ENCODE results near the gene OIP5.
"Not testable (repeated sequence)": the region's sequence is repeated elsewhere in the genome, so short reads cannot be mapped to it uniquely, and the experiment has no call there.

OIP5 gene

DNA sequence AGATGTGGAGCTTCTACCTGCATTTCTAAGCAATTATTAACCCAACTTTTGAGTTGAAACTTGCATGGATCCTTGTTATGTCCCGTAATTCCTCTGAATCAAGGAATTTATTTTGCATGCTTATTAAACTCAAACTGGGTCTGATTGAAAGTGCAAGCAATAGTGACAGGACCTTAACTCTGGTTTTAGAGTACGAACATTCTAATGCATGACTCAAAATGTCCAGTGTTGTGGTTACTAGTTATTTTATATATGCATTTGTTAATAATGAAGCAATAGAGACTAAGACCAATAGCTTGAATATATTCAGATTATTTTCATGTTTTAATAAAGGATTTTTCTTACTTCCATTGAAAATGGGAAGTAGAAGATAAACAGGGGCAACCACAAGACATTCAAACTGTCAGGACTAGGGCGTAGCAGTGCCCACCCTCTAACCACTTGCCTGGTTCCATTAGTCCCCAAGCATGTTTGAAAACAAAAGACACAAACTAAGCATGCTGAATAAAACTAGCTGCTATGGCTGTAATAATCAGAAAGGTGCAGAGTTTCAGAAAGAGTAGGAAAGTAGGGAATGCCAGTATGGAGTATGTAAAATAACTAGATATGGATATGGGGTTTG is 28.1 kb downstream of the OIP5 start:
- DNase-seq: no peak

DNA sequence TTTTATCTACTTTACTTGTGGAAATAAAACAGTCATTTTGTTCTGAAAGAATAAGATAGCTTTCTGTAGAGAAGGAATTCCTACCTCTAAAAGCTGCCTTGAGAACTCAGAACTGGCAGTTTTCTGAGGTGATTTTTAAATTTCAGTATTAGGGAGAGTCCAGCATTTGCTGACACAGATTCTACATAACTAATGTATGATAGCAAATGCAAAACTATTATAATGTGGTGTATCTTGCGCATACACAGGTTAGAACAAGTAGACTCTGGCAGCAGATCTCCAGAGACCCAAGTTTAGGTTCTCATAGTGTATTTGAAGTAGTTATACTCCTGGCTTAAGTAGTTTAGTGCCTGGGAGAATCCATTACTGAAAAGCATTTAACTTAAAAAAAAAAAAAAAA is 30.8 kb downstream of the OIP5 start:
- no peak for DNase-seq

DNA sequence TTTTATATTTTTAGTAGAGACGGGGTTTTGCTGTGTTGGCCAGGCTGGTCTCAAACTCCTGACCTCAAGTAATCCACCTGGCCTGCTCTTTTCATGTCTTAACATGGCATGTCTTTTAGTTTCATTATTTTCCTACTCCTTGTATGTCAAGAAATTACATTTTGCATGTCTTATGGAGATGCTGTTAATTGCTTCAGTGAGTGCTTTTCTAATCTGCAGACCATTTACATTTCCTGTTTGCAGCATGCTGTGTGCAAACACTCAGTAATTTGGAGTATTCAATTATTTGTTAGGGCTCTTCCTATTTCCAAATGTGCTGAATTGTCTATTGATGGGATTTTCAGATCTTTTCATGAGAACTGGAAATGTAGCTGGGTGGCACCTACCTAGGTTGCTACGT is 31.3 kb downstream of the OIP5 start:
- not testable (repeated sequence) for DNase-seq

DNA sequence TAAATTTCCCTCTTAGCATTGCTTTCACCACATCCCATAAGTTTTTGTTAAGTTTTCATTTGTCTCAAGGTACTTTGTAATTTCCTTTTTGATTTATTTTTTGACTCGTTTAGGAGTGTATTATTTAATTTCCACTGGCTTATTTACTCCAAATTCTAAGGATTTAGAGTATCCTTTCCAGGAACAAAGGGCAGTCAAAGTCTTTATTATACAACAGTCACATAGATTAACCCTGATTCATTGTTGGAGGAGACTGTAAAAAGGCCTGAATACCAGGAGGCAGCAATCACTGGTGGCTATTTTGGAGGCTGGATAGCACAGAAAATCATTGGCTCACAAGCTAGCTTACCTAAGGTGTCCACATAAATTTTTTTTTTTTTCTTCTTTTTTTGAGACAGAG is 39.9 kb downstream of the OIP5 start:
- DNase-seq: no peak

DNA sequence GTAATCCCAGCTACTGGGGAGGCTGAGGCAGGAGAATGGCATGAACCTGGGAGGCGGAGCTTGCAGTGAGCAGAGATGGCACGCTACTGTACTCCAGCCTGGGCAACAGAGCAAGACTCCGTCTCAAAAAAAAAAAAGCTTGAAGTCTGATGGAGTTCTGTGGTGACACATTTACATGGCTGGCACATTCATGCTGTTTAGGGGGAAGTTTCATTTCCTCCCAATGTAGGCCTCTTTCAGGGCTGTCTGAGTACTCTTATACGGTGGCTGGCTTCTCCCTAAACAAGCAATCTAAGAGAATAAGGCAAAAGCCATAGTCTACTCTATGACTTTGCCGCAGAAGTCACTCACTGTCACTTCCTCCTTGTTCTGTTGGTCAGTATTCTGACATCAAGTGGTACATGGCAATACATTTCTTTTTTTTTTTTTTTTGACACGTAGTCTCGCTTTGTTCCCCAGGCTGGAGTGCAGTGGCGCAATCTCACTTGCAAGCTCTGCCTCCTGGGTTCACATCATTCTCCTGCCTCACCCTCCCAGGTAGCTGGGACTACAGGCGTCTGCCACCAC is 41.2 kb downstream of the OIP5 start:
- DNase-seq: no peak

DNA sequence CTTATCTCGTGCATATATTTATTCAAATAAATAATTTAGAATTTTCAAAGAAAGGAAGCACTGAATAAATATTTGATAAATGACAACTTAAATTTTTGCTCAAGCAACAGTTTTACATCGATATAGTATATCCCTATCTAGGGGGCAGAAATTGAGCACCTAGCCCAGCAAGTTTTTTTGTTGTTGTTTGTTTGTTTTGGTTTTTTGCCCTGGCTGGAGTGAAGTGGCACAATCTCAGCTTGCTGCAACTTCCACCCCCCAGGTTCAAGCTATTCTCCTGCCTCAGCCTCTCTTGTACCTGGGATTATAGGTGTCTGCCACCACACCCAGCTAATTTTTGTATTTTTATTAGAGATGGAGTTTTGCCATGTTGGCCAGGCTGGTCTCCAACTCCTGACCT is 42.4 kb downstream of the OIP5 start:
- DNase-seq: no peak

DNA sequence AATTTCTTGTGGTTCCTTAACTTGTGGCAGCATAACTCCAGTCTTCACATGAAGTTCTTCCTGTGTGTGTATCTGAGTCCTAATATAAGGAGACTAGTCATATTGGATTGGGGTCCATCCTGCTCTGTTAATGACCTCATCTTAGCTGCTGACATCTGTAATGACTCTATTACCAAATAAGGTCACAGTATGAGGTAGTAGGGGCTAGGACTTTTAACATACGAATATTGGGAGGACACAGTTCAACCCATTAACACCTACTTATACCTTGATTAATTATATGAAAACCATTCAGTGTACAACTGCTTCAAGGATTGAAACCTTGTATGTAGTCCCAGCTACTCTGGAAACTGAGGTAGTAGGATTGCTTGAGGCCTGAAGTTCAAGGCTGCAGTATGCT is 43.9 kb downstream of the OIP5 start:
- DNase-seq: no peak

DNA sequence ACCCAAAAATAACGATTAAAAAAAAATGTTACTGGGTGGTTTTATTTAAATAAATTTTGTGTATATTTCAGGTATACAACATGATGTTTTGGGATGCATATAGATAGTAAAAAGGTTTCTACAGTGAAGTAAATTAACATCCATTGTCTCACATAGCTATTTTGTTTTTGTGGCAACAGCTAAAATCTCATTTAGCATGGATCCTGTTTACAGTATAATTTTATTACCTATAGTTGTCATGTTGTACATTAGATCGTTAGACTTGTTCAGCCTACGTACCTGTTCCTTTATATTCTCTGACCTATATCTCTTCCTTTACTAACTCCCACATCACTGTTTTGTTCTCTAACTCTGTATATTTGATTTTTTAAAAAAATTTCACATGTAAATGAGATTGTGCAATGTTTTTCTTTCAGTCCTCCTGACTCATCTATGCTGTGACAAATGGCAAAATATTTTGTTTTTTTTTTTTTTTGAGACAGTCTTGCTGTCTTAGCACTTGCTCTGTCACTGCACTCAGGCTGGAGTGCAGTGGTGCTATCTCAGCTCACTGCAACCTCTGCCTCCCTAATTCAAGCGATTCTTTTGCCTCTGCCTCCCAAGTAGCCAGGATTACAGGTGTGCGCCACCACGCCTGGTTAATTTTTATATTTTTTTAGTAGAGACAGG is 45.6 kb downstream of the OIP5 start:
- no peak for DNase-seq

DNA sequence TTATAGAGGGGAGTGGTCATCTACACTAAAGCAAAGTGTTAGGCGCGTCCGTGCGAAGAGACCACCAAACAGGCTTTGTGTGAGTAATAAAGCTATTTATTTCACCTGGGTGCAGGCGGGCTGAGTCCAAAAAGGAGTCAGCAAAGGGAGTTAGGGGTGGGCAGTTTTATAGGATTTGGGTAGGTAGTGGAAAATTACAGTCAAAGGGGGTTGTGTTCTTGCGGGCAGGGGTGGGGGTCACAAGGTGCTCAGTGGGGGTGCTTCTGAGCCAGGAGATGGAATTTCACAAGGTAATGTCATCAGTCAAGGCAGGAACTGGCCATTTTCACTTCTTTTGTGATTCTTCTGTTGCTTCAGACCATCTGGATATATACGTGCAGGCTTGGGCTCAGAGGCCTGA is 47.1 kb downstream of the OIP5 start:
- no peak for DNase-seq

DNA sequence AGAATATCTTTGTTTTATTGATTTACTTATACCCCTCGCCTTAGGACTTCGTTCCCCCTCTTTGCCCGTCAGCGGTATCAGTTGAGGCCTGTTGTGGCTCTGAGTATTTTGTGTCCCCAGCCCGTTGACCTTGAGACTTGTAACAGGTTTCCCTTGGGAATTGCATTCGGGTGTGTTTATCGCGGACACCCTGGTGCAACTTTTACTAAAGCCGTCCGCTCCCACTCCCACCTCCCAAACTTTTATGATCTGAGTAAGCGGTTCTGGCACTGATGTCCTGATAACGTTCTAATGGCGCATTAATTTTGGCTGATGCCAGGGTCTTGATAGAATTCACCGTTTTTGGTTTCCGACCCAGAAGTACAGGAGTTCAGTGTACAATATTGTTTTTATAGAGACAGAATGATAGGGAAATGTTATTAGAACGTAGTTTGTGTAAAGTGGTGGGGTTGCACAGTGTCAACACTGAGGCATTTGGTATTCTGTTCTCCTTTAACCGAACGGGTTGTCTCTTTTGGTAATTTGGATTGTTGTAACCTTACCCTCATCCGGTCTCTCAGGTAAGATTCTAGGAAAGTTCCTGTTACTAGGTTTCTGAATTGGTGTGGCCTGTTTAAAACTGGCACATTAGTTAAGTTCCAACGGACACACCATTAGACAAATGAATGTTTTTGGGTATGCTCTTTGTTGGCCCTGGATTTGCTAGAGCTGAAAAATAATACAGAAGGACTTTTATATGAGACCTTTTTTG is 47.8 kb downstream of the OIP5 start:
- DNase-seq: peak in 8 of 51 donors; percentile 21 to 47 (median 32)

DNA sequence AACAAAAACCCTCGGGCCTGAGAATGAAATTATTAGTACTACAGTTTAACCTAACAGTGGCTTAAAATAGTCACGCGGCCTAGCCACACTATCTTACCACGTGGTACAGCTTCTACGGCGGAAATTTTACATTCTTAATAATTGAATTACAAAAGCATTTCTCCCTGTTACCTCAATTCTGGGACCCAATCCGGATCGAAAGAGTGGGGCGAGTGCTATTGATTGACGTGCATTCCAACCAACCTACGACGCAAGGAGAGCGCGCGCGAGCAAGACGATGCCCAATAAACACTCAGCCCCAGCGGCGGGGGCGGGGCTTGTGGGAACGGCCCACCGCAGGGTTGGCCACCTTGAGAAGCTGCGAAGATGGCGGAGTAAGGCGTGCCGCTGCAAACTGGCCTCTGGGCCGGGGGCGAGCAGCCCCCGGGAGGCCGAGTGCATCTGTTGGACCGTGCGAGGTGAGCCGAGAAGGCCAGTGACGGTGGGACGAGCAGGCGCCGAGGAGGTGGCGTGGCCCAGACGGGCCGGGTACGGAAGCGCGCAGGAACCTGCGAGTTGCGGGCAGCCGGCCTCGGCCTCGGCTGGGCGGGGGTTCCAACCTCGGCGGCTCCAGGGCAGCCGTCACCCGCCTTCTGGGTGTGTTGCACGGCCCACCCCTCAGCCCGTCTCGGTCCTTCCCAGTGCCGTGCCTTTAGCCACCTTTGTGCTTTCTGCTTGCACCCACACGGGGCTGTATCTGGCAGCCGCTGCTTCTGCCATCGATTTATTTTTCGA is 48.6 kb downstream of the OIP5 start:
- peak; percentile 61 to 97 (median 91) for DNase-seq

DNA sequence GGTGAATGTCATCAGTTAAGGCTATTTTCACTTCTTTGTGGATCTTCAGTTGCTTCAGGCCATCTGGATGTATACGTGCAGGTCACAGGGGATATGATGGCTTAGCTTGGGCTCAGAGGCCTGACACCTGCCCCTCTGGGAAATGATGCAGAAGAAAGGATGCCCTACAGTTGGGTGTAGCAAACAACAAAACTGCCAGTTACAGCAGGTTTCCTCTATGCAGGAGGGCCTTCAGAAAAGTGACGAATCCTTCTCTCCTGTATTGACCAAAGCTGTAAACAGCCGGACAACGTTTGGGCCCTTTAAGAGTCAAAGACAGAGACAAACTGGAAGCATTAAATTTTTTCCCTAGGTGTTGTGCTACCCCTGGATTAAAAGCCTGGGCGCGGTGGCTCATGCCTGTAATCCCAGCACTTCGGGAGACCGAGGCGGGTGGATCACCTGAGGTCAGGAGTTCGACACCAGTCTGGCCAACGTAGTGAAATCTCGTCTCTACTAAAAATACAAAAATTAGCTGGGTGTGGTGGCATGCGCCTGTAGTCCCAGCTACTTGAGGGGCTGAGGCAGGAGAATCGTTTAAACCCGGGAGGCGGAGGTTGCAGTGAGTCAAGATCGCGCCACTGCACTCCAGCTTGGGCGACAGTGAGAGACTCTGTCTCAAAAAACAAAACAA is 49.3 kb downstream of the OIP5 start:
- DNase-seq: peak in 3 of 51 donors; percentile 24 to 44 (median 32)

DNA sequence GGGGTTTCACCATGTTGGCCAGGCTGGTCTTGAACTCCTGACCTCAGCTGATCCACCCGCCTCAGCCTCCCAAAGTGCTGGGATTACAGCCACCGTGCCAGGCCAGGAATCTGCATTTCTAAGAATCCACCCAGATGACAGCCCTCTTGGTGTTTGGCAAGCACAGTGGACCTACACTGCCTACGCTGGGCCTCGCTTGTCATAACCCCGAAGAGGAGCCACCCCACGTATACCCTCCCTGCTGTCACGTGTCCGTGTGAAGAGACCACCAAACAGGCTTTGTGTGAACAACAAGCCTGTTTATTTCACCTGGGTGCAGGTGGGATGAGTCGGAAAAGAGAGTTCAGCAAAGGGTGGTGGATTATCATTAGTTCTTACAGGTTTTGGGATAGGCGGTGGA is 50.0 kb downstream of the OIP5 start:
- not testable (repeated sequence) for DNase-seq

DNA sequence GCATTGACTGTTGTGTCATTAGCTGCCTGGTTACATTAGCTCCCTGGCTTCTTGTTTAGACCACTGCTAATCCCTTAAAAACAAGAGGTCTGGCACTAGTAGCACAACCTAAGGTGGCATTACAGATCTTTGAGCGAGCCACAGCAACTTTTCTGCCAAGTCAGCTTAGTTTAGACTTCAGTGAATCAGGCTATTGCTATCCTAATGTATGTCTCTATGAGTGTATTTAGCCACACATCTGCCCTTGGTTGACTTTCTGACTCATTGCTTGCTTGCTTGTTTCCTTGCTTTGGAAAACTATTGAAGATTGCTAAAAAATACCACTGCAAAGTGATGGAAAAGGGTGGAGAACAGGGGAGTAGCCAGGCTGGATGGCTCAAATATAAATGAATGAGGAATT is 51.2 kb downstream of the OIP5 start:
- no peak for DNase-seq

DNA sequence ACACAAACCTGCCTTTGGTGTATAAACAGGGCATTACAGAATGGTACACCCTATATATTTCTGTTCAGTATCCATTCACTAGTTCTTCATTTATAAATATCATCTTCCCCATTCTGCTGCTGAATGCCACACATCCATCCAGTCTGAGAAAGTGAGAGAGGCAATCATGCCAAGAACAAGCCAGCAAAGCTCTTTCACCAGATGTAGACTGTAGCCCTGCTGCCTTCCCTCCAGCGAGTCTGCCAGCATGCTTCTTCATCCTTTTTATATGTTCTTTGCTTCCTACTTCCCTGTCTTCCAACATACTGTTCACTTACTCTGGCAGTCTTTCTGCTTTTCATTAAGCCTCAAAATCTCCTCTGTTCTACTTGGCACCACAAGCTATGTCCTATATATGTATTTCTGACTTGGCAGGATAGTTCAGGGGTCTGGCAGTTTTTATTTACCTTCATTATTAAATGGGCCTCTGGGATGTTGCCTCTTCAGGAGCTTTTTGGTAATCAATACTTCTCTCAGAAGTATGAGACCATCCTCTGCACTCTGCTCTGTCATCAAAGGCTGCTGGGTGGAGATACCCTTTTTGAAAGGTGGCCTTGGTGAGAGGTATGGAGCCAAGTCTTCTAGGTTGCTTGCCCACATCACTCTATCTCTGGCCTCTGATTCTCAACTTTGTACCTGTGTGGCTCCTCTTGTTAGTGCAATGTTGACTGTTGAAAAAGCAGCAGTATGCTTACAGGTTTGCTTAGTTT is 52.7 kb downstream of the OIP5 start:
- no peak for DNase-seq

DNA sequence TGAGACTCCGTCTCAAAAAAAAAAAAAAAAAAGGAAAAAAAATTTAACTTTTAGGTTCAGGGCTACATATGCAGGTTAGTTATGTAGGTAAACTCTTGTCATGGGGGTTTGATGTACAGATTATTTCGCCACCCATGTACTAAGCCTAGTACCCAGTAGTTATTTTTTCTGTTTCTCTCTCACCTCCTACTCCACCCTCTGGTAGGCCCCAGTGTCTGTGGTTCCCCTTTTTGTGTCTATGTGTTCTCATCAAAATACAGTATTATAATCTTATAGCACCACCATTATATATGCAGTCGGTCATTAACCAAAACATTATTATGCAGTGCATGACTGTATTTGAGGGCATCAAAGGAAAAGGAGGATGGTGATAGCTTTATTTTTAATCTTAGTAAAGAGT is 54.1 kb downstream of the OIP5 start:
- DNase-seq: no peak

DNA sequence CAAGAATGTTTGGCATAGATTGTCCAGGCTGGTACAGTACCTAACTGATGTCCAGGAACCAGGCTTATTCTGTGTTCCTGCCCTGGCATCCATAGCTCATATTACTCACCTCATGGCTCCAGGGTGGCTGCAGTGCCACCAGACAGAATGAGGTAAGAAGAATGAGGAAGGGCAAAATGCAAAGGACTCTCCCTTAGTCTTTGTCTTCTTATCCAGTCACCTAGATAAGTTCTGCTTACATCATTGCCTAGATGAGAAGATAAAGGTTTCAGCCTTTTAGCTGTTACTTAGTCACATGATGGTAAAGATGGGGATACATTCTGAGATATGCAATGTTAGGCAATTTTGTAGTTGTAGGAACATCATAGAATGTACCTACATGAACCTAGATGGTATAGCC is 55.6 kb downstream of the OIP5 start:
- no peak for DNase-seq

DNA sequence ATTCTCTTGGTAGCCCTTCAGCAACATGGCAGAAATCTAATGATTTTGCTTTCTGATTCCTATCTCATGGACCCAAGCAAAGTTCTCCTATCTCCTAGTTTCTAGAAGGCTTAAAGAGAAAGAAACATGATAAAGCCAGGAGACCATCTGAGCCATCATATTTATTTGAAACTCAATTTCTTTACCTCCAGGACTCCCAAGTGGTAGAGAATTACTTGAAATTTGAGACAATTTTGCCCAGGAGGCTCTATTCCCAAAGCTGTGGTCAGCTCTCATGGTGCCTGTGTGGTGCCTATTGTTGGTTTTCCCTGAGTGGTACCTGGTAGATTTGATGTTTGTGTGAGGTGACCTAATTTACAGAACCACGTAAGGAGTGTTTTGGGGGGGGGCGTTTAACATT is 62.5 kb downstream of the OIP5 start:
- DNase-seq: no peak

DNA sequence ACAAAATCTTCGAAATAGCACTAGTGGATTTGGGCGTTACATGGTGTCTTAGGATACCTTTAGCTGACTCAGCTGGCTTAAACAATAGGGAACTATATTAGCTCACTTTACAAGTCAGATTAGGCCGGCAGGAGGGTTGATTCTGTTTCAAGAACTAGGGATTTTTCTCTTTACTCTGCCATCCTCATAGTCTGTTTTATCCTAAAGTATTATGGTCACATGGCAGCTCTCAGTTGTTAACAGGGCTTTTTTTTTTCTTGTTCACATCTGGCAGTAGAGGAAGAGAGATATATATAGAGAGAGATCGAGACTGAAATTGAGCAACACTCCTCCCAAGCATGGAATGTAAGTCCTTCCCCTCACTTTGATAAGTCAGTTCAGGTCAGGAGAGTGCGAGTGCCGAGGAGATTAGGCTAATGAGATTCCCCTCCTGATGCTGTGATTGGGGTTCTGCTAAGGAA is 68.5 kb downstream of the OIP5 start:
- no peak for DNase-seq

DNA sequence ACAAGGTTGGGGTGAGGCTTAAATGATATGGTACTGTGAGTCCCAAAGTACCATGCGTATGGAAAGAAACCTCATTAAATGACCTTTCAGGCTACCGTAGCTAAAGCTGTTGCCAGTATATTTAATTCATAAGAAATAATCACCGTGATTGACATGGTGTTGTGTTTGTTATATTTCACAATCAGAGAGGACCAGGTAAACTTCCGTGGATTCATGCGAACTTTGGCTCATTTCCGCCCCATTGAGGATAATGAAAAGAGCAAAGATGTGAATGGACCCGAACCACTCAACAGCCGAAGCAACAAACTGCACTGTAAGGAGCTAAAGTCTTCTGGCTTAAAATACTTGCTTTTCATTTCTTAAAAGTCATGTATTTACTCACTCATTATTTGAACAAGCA is 69.8 kb downstream of the OIP5 start:
- DNase-seq: no peak

Measured in hypothalamus (tissue), 51 donors.